Stimulated activated CD8-positive, alpha-beta memory T cell treated with anti-CD3 and anti-CD28 coated beads, Interleukin-2, amount 100 ng/mL, for 1 hour (primary cell): ENCODE results near the gene PRUNE2.
"Not testable (repeated sequence)": the region's sequence is repeated elsewhere in the genome, so short reads cannot be mapped to it uniquely, and the experiment has no call there.

Source experiments
- DNase-seq, 2 donors: peaks; one replicate each; pipeline ENCODE4 v3.0.0-alpha.2; 2020; ENCODE audit warnings: low read depth in 2 of 2

PRUNE2 gene

DNA sequence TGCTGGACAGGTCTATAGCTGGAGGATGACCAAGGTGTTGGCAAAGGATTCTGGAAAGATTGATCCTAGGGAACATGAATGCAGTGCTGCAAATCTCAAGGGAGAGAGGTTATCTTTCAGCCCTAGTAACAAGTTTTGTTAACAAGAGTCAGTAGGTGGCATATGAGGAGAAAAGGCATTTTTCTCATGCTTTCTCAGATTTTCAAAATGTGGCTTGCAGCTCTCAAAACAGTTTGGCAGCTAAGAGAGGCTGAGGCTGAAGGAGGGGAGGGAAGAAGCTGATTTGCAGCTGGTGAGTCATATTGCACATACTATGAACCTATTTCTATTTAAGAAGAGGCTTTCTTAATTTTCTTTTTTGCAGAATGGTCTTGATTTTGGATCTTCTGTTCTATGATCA, 205.9 kb downstream of the PRUNE2 start:
- no peak for DNase-seq

DNA sequence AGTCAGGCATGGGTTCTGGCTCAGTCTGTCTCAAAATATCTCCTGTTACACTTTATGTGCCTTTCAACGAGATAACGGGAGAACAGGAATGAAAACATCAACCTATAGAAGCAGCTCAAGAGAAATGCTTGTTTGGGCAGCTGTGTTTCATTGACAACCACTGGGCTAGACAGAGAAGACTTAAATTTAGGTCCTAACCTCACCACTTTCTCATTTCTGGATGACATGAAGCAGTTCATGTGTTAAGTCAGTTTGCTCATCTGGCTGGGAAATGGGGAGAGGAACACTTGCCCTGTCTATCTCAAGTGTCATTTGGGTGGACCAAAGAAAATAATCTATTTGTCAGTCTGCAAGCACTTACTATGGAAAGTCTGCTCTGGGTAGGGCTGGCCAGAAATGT, 208.4 kb downstream of the PRUNE2 start:
- DNase-seq = no peak

DNA sequence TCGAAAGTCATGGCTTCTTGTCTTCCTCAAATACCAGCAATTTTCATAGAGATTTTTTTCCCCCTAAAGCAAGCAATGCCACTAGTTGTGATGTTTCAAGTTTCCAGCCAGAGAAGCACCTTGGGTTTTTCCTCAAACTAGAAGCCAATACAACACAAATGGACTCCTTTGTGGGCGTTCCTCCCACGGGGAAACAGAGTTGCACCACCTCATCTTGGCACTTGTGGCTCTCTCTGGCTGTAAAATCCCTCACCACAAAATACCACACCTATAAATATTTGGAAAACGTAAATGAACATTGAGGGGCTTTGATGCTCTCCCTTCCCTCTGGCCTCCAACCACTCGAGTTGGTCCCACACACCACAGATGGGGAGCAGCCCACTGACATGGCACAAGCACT, 208.8 kb downstream of the PRUNE2 start:
- DNase-seq = no peak

DNA sequence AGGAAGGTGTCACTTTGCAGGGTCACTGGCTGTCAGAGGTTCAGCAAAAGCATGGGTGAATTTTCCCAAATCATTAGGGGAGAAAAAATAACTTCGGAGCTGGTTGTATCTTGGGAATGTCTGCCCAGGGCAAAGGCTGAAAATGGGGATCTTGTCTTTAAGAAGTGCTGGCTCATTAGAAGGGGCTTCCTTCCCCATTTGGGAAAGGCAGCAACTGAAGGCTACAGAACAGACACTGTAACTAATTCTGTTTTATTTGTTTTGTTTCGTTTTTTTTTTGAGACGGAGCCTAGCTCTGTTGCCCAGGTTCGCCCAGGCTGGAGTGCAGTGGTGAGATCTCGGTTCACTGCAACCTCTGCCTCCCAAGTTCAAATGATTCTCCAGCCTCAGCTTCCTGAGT, 212.0 kb downstream of the PRUNE2 start:
- DNase-seq = no peak

DNA sequence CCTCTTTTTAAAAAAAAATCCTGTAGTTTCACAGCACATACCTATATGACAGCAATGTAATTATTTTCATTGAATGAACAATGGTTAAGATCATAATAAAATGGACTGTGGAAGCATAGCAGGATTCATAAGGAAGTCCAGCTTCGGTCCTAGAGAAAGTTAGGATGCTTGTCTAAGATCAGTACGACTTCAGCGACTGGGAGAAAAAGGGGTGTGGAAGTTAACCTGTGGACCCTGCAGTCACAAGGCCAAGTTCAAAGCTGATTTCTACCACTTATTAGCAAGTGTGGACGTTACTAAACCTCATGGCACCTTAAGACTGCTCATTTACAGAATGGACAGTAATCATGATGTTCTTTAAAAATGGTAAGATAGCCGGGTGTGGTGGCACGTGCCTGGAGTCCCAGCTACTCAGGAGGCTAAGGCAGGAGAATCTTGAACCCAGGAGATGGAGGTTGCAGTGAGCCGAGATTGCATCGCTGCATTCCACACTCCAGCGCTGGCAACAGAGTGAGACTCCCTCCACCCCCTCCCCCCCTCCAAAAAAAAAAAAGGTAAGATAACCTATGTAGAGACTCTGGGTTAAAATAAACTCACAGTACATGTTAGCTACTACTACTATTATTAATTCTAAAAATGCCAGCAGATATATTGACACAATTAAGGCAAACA, 213.3 kb downstream of the PRUNE2 start:
- DNase-seq = no peak

DNA sequence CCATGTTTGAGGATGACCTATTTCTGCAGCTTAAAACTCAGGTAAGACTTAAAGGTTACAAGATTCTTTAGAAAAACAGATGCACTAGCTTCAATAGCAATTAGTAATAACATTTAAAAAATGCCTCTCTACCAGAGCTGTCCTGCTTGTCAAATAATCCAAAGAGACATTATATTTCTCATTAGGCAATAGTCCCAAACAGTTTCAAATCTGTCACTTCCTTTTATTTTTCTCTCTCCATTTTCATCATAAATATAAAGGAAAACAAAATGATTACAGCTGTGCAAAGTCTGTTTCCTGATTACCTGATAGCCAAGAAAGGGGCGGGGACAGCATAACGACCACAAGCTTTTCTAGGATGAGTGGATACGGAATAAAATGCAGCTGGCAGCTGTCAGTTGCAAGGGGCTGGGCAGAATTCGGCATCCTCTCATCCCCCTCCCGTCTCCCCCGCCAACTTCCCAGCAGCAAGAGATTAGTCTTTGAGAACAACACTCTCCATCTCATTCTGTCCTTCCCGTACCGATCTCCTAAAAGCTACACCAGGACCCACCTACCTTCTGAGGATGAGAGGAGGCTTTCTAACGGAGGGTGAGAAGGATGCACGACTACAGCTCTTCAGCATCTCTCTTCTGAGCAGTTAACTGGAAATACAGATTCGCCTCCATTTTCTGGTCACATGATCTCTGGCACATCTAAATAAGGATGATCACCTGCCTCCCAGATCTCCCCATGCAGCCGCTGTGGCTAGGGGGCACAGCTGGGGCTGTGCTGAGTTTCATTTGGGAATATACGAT, 214.2 kb downstream of the PRUNE2 start:
- no peak for DNase-seq

DNA sequence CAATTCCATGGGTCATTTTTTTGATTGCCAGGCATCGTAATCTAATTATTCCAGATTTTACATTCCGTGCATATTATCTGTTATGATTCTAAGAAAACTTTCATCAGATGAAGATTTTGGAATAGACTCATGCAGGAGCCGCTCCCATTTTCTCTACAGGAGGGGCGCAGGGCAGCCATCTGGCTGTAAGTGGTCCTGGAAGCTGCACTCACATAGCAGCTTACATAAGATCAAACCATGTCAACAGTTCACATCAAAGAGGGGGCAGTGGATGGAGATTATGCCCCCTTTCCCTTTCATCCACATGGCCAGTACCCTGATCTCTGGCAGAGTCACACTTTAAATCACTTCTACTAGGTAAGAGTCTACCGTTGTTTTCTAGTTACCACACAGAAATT, 214.9 kb downstream of the PRUNE2 start:
- DNase-seq = no peak

DNA sequence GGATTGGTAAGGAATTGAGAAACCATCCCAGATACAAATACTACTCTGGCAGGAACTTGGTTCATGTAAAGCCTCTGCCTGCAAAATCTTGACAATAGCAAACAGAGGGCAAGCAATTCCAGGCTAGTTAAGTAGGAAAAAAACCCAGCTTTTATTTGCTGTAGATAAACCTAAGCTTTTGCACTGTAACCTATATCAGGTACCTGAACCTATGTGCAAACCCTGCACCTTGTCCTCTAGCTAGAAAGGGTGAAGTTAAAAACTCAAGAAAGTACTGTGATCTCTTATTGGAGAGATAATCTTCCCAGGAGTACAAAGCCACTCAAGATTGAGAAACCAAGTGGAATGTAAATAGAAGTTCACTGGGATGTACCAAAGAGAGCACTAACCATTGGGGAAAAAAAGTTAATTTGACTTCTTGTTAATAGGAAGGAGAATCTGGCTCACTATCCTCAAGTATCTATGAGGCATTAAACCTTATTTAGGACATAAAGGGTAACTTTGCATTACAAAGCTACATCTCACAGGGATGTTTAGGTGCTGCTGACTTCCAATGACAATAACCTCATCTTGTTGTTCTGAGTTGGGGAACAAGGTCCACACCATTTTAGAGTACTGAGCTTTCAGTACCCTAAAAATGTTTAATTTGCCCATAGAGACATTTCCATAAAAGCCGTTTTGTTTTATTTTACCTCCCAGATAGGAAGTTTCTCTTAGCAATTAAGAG, 215.5 kb downstream of the PRUNE2 start:
- no peak for DNase-seq

DNA sequence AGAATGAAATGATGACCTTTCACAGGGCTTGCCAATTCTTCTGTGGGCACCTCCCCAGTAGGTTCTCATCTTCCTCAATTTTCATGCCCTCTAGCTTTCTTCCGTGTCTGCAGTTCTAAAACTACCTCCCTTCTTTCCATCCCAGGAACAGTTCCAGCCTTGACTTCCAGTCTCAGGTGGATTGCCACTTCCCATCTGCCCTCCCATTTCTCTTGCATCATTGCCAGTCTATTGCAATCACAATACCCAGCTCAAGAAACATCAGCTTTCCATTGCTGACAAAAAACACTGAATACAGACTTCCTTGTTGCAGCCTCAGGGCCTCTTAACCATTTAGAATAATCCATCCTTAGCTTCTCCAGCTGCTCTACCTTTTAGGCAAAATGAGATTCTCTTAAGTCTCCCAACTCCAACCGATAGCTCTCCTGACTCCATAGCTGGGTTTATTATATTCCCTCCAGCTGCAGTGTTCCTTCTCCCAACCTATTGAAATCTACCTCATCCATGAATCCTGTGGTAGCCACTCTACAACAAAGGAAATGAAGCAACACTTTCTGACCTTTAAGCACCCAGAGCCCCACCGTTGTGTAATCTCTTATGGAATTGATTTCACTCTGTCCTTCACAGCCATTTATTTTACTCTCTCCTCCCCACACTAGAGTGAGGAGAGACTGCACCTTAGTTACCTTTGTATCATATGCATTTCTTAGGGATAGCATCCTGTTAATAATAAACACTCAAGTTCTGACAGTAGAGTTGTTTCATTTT, 217.3 kb downstream of the PRUNE2 start:
- no peak for DNase-seq

DNA sequence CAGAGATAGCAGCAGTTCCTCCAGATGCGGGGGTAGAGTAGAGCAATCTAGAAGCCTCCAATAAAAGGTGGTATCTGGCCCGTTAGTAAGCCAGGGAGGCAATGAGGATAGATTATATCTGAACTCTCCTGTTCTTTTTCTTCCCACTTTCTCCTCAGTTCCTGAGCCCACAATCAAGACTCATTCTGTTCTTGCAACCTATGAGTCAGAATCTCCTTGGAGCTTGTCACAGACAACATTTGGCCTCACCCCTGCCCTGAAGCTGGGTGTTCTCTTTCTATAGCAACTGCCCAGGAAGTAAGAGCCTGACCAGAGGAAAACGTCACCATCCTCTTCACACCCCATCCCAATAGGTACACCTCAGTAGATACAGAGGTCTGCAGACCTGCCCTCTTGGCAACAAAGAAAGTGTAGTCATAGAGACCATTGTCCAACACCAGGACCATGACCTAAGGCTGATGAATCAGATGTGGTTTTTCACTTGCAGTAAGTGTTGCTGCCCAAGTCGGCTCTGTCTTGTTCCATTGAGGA, 218.0 kb downstream of the PRUNE2 start:
- no peak for DNase-seq

DNA sequence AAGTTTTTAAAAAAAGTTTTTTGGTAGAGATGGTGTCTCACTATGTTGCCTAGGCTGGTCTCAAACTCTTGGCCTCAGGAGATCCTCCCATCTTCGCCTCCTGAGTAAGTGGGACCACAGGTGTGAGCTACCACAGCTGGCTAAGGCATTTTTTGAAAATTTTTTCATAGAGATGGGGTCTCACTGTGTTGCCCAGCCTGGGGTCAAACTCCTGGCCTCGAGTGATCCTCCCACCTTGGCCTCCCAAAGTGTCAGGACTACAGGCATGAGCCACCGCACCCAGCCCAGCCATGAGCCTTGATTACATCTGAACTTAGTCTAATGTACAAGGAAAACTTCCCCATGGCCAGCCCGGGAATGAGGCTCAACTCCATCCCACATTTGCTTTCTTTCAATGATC, 219.2 kb downstream of the PRUNE2 start:
- no peak for DNase-seq

DNA sequence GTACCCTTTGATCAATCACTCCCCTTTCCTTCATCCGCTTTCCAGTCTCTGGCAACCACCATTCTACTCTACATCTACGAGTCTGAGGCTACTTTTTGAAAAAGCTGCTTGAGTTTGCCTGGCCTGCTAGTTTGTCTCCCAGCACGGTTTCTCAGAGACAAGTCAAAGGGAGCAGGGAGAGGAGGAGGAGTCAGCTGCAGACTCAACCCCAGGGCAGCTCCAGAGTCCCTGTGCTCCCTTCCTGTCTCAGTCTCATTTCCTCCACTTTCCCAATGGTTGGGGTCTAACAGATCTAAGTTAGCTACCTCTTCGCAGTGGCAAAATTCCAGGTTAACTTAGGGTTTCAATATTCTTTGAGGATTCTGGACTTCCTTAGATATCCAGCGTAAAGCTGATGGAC, 221.7 kb downstream of the PRUNE2 start:
- DNase-seq = no peak

DNA sequence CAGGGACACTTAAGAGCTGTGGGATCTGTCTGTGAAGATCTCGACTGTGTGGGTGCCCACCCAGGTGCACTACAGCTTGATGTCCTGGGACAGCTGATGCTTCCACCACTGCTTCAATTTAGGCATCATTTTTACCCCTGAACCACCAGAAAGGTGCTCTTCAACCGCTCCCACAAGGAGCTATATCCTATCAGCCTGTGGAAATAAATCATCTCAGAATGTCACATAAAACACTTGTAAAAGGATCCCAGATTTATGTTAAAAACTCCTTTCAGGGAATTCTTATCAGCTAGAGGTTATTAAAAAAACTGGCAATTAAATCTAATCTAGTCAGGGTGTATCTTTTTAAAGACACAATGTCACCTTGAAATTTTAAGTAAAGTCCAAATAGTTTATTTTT, 224.4 kb downstream of the PRUNE2 start:
- DNase-seq = no peak

DNA sequence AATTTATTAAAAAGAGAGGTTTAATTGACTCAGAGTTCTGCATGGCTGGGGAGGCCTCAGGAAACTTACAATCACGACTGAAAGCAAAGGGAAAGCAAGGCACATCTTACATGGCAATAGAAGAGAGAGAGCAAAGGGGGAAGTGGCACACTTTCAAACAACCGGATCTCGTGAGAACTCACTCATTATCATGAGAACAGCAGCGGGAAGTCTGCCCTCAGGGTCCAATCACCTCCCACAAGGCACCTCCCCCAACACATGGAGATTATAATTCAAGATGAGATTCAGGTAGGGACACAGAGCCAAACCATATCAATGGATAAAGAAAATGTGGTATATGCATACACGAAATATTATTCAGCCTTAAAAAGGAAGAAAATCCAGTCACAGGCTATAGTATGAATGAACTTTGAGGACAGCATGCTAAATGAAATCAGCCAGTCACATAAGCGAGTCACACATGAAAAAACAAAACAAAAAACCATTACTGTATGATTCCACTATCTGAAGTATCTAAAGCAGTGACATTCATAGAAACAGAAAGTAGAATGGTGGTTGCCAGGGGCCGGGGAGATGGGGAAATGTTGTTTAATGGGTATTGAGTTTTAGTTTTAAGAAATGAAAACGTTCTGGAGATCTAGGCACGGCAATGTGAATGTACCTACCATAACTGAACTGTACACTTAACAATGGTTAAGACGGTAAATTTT, 225.0 kb downstream of the PRUNE2 start:
- DNase-seq = no peak

DNA sequence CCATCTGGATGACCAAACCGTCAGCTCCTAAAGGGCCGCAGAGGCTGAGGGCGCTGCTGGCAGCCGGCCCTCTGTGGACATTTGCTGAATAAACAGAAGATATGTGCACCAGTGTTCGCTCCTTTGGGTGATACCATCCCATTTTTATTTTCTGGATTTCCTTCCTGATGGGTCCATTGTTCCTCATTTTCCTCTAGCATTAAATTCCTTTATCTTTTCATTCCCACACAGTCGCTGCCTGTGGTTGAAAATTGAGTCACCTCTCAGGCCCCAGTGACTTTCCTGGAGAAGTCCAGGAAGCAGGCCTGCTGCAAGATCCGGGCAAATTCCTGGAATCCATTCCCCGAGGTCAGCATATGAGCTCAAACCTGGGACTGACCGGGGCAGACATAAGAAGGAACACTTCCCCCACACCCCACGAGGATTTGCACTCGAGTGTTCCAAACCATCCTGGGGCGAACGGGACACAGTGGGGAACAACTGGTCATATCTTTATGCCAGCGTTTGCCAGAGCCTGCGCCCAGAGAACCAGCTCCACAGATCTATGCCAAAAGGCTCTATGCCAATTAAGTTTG, 228.3 kb downstream of the PRUNE2 start:
- no peak for DNase-seq

DNA sequence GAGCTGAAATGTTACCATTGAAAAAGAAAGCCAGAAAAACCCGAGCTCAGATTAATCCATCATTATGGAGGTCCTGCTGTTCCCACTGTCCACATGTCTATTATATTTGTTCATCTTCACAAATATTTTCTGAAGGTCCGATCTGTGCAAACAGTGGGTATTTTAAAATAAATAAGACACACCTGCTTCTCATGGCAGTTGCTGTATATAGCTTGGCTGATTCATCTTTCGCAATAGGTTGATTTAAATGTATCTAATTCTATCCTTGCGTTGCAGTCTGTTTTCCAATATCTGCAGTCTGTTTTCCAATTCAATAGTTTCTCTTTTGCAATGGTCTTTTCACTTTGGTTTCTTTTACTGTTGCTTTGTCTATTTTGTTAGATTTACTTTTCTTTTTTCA, 229.1 kb downstream of the PRUNE2 start:
- DNase-seq = no peak

DNA sequence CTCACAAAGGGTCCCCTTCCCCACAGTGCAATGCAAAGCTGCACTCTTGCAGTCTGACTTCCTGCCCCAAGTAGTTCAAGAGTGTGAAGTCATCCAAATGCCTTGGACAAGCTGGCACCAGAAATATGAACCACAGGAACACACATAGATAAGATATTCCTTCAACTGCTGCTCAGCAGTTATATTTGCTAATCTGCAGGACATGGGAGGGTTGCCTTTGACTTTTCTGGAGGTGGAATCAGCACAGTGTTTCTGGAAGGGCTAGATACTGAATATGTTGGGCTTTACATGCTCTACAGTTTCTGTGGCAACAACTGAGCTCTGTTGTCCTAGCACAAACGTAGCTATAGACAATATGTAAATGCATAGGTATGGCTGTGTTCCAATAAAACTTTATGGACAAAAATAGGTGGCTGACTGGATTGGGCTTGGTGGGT, 238.4 kb downstream of the PRUNE2 start:
- DNase-seq = no peak

DNA sequence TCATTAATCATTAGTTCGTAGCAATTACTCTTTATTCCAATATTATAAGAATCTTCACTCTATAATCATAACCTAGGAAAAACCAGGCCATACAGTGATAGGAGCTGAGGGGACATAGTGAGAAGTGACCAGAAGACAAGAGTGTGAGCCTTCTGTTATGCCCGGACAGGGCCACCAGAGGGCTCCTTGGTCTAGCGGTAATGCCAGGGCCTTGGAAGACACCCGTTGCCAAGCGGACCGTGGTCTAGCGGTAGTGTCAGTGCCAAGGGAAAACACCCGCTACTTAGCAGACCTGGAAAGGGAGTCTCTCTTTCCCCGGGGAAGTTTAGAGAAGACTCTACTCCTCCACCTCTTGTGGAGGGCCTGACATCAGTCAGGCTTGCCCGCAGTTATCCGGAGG, 239.9 kb downstream of the PRUNE2 start:
- DNase-seq = not testable (repeated sequence)

DNA sequence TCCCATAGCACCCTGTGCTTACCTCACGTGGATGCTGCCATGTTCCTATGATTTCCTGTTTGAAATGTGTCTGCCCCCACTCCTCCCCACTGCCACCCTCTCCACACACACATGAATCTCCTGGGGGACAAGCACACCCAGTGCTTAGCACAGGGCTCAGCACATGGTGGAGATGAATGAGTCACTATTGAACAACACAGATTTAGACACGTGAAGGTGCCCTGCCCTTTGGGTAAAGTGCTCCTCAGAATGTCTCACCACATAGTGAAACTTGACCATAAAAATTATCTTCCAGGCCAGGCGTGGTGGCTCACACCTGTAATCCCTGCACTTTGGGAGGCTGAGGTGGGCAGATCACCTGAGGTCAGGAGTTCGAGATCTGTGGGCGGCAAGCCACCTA, 240.5 kb downstream of the PRUNE2 start:
- DNase-seq = no peak

DNA sequence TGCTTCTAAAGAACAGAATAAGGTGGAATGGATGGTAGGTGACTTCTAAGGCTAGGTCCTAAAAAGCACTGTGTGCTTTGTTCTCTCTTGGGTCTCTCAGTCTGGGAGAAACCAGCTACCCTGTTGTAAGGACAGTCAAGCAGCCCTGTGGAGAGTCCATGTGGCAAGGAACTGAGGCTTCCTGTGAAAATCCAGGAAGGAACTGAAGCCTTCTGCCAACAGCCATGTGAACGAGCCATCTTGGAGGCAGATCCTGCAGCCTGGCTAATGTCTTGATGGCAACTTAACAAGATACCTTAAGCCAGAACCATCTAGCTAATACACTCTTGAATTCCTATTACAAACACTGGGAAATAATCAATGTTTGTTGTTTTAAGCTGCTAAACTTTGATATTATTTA, 241.8 kb downstream of the PRUNE2 start:
- DNase-seq = no peak
